GM18520 (cell line): ENCODE results near the gene PPP2R3C.
"Not testable (repeated sequence)": the region's sequence is repeated elsewhere in the genome, so short reads cannot be mapped to it uniquely, and the experiment has no call there.

ENCODE experiments used
- ATAC-seq: cut with Tn5 transposase; IDR thresholded peaks from one replicate; pipeline ENCODE4 v1.9.1; 2021; ENCODE audit not compliant: unreplicated experiment

PPP2R3C gene

DNA sequence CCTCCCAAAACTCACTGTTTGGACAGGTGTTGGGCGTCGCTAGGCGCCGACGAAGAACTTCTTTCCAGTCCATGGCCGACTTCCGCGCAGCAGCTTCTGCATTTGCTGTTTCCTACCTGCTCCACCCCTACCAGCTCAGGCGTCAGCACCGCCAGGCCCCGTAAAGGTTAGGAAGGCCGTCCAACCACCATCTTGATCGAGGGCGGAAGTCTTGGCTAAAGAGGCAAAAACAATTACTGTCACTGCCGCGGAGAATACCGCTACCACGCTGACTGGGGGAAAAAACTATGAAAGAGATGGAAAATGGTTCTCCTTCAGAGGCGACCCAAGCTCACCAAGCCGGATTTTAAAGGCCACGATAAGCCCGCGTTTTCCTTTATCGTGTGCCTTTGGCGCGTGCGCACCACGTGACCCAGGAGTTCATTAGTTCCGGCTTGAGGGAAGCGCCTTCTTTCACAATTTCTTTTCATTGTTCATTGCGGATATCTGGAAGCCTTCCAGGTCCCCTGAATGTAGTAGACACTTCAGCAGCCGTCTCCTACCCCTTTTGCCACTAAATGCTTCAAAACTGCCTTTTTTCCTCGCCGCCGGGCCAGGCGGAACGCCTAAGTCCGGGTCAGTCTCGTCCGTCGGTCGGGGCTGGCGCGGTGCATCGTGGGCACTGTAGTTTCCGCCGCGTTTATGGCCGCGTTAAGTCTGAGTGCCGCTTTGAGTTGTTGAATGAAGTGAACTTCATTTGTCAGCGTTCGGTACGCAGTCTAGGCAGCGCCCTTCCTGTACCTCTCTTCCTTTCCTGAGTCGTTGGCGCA, at the start of gene PPP2R3C, which contains the start of gene PRORP:
PPP2R3C (minus strand) TSS at position 104 of the 809 bp plus-strand sequence; CDS start at position 73, 31 bp downstream.
PRORP (plus strand) TSS at position 666 of the 809 bp plus-strand sequence. CDS start 694 bp downstream, outside the sequence.
- ATAC-seq = peak; percentile 77

DNA sequence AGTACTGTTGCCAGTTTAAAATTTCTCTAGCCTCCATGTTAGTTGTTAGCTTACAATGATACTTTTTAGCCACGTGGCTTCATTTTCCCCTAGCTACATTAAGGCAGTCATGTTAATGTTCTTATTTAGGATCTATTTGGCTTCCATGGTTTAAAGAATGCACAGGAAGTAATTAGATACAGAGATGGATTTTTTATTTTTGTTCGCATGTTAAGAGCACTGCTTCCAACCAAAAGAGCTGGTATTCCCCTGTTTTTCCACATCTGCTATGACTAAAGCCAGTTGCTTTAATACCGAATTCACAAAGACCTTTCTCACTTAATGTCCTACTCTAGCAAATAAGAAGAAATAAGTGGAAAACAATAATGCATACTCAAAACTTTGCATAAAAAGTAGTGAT, 45.7 kb upstream of the PPP2R3C start:
- no peak for ATAC-seq

DNA sequence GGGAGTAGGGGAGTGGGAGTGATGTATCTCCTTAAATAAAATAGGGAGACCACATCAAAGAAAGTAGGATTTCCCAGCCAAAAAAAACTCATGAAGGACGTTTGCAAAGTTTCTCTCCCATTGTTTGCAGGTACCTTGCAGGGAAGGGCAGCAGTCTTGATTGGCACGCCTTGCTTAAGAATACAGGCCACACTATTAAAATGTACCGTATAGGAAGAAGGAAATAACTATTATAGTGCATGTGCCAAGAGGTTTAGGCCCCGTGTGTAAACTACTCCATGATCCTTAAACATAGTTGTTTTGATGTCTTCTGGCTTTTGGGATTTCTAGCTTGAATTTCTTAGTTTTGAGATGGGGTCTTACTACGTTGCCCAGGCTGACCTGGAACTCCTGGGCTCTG, 43.1 kb upstream of the PPP2R3C start:
- ATAC-seq = no peak

DNA sequence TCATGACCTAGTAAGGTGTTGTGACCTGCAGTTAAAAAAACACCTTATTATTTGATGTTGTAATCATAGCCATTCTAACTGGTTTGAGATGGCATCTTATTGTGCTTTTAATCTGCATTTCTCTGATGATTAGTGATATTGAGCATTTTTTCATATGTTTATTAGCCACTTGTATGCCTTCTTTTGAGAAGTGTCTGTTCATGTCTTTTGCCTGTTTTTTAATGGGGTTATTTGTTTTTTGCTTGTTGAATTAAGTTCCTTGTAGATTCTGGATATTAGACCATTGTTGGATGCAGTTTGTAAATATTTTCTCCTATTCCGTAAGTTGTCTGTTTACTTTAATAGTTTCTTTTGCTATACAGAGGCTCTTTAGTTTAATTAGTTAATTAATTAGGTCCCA, 41.6 kb upstream of the PPP2R3C start:
- no peak for ATAC-seq

DNA sequence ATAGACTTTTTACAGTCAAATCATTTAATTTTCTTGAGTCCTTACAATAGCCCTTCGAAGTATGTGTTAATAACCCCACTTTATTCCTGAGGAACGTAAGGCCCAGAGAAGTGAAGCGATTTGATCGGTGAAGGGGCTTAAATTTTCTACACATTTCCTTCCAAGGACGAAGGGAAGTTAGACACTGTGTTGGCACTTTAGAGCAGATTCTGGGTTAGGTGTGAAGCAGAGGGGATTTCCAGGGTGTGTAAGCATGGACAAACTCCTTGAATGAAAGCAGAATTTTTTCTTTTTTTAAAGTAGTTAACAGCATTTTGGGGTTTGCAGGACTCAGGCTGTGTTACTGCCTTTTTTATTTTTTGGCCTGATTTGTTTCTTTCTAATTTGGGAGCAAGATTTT, 39.4 kb upstream of the PPP2R3C start:
- ATAC-seq = peak; percentile 70

DNA sequence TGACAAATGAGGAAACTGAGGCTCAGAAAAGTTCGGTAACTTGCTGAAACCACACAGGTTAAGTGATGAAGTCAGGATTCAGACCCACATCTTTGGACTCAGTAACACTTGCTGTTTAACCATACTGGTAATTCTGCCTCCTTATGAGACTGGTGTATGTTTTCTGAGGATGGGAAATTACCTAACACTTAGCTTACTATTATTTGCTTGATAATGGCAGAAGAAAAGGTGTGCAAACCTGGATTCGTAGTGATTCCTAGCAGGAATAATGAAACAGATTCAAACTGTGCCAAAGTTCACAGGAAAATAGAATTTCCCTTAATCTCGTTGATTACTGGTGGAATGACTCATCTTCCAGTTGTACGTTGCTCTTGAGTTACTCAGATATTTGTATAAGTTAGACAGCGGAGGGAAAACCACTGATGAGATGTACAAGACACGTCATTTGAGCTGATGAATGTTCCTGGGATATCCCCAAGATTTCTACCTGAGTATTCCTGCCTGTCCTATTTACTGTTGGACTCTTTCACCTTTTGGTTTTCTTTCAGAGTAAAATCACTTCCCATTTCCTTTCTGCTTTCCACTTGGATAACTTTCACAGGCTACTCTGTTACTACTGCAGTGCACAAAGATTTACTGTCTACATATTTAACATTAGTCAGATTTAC, 38.1 kb upstream of the PPP2R3C start:
- ATAC-seq = peak; percentile 40

DNA sequence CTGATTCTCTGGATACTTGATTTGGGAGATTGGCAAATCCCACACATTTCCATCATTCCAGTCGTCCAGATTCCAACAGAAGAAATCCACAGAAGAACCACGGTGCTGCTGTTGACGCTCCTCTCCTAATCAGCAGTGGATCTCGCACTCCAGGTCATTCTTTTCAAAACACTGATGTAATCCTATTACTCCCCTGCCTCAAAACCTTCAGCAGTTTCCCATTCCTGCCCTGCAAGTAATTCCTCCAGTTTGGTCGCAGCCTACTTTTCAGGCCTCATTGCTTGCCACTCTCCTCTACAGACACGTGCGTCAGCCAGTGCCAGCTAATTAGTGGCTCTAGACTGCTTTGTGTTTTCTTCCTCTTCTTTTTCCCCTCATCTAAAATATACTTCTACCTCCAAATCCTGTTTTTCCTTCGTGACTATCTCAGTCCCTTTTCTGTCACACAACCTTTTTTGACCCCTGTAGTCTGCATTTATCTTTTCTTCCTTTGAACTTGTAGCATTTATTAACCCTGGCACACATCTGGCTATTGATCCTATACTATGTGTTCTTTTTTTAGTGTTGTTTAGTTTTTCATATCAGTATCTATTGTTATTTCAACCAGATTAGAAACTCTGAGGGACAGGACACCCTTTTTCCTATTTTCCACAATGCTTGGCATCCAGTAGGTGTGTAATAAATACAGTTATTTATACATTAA, 37.3 kb upstream of the PPP2R3C start:
- no peak for ATAC-seq

DNA sequence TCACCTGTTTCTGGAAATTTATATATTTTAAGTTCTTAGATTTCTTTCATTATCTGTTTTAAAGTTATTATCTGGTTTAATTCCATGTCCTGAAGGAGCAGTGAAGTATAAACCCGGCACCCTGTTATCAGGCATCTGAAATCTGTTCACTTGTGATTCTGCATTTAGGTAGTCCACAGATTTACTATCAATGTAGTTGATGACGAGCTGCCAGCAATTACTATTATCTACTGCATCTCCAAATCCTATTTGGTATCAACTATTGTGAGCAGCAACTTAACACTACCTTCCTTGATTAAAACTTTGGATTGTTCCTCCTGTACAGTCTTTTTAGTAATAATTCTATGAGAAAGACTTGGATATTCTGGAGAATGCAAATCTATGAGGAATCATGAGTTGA, 36.7 kb upstream of the PPP2R3C start:
- ATAC-seq = no peak

DNA sequence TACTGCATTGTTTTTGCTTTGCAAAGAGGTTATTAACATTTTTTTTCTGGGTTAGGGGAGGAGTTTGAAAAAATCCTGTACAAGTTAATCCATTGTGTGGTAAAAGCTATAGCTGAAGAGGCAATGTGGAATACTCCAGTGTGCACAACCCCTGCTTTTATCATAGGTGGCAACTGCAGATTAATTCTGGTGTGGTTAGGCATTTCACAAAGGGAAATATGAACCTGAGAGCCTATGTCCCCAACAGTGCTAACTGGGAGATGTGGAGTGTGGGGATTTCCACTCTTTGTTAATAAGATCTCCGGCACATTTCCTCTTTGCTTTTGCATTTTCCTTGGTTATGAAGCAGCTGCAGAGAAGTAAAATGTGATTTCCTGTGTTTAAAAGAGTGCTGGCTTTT, 34.2 kb upstream of the PPP2R3C start:
- ATAC-seq = no peak

DNA sequence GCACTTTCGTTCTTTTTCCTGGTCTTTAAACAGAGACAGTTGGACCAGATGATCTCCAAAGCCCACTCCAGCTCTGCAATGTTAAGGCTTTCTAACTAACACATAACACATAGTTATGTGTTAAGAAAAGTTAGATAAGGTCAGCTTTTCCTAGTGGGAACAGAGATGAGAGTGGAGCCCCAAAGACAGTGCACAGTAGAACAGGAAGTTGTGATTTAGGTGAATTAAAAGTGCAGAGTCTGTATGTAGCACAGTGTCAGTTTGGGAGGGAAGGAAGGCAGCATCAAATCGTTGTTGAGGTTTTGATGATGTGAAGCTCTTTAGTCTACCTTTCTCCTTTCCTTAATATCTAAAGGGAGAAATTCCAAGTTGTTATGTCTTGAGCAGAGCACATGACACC, 32.2 kb upstream of the PPP2R3C start:
- no peak for ATAC-seq

DNA sequence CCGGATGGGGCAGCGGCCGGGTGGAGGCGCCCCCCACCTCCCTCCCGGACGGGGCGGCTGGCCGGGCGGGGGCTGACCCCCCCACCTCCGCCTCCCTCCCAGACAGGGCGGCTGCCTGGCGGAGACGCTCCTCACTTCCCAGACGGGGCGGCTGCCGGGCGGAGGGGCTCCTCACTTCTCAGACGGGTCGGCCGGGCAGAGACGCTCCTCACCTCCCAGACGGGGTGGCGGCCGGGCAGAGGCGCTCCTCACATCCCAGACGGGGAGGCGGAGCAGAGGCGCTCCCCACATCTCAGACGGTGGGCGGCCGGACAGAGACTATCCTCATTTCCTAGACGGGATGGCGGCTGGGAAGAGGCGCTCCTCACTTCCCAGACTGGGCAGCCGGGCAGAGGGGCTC, 30.7 kb upstream of the PPP2R3C start:
- ATAC-seq = not testable (repeated sequence)

DNA sequence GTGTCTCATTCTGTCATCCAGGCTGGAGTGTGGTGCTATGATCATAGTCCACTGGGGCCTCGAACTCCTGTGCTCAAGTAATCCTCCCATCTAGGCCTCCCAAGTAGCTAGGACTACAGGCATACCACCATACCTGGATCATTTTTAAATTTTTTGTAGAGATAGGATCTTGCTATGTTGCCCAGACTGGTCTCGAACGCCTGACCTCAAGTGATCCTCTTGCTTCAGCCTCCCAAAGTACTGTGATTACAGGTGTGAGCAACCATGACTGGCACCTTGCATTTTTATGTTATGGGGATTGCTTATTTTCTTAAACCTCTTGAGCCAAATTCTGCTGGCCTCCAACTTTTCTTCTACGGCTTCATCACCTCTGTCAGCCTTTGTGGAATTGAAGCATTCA, 27.4 kb upstream of the PPP2R3C start:
- no peak for ATAC-seq

DNA sequence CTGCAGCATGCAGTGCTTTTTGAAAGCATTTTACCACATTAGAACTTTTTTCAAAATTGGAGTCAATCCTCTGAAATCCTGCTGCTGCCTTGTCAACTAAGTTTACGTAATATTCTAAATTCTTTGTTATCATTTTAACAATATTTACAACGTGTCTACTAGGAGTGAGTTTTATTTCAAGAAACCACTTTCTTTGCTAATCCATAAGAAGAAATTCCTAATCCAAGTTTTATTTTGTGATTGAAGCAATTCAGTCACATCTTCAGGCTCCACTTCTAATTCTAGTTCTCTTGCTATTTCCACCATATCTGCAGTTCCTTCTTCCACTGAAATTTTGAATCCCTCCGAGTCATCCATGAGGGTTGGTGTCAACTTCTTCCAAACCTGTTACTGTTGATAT, 25.9 kb upstream of the PPP2R3C start:
- ATAC-seq = no peak

DNA sequence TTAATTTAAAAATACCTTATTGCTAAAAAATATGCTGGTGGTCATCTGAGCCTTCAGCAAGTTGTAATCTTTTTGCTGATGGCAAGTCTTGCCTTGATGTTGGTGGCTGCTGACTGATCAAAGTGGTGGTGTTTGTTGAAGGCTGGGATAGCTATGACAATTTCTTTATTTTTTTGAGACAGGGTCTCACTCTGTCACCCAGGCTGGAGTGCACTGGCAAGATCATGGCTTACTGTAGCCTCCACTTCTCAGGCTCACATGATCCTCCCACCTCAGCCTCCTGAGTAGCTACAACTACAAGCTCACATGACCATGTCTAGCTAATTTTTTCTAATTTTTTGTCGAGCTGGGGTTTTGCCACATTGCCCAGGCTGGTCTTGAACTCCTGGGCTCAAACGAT, 25.4 kb upstream of the PPP2R3C start:
- ATAC-seq = no peak

DNA sequence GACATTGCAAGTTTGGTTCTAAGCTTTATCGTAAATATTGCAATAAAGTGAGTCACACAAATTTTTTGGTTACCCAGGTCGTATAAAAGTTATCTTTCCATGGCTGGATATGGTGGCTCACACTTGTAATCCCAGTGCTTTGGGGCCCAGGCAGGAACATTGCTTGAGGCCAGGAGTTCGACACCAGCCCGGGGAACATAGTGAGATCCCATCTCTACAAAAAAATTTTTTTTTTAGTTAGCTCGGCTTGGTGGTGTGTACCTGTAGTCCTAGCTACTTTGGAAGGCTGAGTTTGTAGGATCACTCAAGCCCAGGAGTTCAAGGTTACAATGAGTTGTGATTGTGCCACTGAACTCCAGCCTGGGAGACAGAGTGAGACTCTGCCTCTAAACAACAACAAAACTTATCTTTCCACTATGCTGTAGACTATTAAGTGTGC, 24.9 kb upstream of the PPP2R3C start:
- ATAC-seq = no peak

DNA sequence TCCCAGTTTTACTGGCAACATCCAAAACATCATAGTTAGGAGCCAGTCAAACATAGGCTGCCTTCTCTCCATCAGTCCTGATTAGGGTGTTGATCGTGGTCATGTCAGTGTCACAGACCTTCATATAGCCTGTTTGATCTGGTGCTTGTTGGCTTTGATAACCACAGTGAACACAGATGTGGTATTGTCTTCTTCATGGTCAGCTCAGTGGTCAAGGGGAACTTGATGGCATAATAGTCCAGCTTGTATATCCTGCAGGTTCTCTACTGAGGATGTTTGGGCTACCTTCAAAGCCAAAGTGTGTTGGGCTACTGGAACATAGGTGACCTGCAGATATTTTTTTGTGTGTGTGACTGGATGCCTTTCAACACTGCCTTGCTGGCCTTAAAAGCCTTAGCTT, 22.2 kb upstream of the PPP2R3C start:
- ATAC-seq = no peak

DNA sequence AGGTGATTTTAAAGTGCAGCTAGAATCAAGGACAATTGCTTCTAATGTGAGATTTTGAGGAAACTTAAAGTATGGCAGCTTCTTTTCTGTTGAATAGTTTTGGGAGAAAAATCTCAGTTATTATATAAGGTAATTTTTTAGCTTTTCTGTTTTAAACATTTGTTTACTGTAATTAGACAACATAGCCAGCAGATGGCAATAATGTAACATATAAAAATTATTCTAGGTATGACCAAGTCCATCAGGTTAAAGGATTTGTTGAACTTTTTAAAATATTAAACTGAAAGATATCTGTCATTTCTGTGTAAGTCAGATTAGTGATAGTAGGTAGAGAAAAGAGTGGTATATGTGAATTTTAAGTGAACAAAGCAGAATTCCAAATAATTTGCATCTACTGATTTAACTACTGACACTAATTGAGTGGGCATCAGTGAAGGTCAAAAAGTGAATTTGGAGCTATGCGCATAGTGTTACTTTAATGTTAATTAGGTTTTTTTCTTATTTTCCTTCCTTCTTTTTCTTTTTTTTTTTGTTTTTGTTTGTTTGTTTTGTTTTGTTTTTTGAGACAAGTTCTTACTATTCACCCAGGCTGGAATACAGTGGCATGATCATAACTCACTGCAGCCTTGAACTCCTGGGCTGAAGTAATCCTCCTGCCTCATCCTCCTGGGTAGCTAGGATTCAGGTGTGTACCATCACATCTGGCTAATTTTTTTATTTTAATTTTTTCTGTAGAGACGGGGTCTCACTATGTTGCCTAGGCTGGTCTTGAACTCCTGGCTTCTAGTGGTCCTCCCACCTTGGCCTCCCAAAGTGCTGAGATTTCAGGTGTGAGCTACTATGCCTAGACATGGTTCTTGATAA, 19.2 kb upstream of the PPP2R3C start:
- ATAC-seq = no peak

DNA sequence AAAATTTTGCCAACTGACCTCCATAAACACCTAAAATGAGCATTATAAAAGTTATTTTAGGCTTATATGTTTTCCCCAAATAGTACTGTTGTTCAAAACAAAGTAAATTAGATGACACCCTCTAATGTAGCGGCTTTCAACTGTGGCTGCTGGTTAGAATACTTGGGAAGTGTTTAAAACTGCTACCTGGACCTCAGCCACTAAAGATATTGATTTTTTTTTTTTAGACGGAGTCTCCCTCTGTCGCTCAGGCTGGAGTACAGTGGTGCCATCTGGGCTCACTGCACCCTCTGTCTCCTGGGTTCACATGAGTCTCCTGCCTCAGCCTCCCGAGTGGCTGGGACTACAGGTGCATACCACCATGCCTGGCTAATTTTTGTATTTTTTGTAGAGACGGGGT, 16.8 kb upstream of the PPP2R3C start:
- no peak for ATAC-seq

DNA sequence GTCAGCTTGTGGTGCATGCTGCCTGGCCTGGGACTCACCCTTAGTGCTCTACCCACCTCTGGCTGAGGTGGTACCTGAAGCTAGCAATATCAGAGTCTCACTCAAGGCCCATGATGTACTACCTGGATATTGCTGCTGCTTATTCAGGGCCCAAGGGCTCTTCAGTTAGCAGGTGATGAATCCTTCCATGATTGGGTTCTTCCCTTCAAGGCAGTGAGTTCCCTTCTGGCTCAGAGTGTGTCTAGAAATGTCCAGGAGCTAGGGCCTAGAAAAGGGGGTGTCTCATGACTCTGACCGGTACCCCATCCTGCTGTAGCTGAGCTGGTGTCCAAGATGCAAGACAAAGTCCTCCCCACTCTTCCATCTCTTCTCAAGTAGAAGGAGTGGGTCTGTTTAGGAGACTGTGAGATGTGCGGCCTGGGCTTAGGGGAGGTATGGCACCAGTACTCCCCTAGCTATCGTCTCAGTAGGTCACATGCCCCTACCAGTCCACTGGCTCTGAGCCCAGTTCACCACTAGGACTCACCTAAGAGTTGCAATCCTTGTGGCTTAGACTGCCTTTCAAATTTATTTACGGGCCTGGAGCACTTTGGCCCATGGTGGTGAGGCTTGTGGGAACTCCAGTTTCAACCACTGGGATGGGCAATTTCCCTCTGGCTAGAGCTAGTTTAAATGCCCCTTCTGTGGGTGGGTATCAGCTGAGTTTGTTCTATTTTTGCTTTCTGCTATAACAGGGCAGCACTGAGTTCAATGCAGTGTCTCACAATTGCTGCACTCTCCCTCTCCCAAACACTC, 12.7 kb upstream of the PPP2R3C start:
- no peak for ATAC-seq
